GM21390 (cell line): ENCODE measurements around the gene GNG7.
"Not testable (repeated sequence)": the region's sequence is repeated elsewhere in the genome, so short reads cannot be mapped to it uniquely, and the experiment has no call there.

Experiments
- ATAC-seq: cut with Tn5 transposase; IDR thresholded peaks from one replicate; pipeline ENCODE4 v1.9.1; 2021; ENCODE audit not compliant: unreplicated experiment

The GNG7 gene

DNA sequence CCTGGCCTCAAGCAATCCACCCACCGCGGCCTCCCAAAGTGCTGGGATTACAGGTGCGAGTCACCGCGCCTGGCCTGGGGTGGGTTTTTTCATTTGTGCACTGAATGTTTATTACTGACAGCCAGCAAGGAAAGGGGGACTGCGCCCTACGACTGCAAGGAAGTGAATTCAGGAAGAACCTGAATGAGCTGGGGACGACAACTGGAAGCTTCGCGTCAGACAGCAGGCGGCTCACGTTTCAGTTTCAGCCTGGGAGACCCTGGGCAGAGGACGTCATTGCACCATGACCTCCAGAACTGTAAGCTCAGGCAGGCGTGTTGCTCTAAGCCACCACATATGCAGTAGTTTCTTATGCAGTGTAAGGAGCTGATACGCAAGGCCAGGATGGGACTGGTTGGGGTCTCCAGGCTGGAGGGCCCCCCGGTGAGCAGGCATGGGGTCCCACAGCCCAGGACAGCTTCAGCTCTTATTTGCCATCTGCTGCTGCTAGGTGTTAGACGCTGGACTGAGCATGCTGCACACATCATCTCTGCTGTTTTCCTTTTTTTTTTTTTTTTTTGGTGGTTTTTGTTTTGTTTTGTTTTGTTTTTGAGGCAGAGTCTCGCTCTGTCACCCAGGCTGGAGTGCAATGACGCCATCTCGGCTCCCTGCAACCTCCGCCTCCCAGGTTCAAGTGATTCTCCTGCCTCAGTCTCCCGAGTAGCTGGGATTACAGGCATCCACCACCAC lies 160.0 kb downstream of the GNG7 start:
- ATAC-seq = no peak

DNA sequence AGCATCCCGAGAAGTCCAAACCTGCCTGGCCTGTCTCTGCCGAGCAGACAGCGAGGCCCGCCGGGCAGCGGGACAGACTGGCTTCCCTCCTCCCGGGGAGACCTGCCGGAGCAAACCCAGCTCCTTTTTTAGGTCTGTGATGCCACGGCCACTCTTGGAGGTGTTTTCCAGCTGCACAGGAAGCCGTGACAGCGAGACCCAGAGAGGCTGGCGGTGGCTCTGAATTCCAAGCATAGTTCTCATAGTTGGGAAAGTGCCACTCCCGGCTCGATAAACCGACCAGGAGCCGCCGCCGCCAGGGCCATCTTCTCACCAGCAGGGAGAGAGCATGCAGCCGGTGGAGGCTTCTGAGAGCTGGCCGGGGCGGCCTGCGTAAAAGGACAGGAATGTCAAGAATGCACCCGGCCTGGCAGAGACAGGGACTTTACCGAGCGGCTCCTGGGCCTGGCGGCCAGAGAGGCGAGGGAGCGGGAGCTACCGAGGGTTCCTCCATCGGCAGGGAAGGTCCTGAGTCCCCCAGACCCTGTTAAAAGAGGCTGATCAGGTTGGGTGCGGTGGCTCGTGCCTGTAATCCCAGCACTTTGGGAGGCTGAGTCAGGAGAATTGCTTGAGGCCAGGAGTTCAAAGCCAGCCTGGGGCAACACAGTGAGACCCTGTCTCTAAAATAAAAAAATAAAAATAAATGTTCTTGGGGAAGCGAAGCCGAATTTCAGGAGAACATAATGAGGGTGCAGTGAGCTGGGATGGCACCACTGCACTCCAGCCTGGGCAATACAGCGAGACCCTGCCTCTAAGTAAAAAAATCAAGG lies 161.6 kb downstream of the GNG7 start:
- no peak for ATAC-seq

DNA sequence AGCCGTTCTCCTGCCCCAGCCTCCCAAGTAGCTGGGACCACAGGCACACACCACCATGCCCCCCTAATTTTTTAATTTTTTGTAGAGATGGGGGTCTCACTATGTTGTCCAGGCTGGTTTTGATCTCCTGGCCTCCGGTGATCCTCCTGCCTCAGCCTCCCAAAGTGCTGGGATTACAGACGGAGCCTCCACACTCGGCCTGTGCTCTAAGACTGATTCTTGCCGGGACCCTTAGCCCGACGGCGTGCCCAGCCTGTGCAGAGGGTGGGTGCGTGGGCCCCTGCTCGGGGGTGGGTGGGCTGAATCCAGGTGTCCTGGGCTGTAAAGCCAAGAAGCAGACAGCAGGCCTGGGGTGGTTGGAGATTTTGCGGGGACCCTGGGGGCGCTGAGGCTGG lies 162.2 kb downstream of the GNG7 start:
- no peak for ATAC-seq

DNA sequence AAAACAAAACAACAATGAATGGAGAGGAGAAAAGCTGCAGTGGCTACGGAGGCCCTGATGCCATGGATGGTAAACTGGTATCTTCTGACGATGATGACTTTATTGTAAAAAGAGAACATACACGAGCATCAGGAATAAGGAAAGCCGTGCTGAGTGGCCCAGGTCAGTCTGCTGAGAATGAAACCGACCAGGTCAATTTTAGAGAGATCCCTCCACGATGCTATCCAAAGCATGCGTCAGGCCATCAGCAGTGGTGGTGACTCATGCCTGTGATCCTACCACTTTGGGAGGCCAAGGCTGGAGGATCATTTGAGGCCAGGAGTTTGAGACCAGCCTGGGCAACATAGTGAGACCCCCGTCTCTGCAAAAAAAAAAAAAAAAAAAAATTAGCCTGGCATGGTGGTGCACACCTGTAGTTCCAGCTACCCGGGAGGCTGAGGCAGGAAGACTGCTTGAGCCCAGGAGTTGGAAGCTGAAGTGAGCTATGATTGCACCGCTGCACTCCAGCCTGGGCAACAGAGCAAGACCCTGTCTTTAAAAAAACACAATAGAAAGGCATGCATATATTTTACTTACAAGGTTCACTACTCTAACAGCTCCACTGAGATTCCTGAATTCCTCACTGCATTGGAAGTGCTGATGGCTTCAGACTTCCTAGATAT lies 164.3 kb downstream of the GNG7 start:
- ATAC-seq = no peak

DNA sequence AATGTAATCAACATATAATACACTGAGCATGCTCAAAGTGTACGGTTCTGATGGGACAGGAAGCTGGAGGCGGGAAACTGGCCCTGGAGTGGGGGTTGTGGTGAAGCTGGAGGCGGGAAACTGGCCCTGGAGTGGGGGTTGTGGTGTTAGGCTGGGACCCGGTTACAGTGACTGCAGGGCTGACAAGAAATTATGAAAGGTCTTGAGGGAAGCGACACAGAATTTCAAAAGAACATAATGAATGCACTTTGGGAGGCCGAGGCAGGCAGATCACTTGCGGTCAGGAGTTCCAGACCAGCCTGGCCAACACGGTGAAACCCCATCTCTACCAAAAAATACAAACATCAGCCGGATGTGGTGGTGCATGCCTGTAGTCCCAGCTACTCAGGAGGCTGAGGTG lies 164.9 kb downstream of the GNG7 start:
- not testable (repeated sequence) for ATAC-seq

DNA sequence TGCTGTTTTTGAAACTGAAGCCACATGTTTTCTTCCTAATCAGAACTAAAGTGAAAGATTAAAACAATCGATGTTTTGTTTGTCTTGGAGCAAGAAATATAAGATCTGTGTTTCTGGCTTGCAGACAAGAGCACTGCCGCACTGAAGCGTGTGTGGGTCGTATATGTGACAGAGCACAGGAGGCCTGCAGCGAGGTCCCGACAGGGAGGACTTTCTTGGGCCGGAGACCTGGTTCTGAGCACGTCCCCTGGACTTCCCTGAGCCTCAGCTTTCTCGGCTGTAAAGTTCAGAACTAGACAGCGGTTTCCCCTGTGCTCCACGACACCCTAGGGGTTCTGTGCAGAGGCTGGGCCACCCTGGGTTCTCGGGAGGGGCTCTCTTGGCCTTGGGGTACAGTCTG lies 166.0 kb downstream of the GNG7 start:
- no peak for ATAC-seq

DNA sequence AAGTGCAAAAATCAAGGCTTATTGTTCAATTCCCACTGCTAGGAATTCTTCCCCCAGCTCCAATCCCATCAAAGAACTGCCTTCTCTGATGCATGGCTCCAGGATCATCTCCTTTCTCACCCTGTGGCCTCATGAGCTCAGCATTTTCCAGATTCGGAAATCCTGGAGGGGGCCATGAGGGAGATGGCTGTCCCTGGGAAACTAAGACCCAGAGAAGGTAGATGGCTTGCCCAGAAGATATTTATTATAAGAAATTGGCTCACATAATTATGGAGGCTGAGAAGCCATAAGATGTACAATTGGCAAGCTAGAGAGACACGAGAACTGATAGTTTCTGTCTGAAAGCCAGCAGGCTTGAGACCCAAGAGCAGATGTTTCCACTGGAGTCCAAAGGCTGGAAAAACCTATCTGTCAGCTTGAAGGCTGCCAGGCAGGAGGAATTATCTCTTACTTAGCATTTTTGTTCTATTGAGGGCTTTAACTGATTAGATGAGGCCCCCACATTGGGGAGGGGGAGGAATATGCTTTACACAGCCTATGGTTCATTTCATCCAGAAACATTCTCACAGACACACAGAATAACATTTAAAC lies 168.0 kb downstream of the GNG7 start:
- no peak for ATAC-seq

DNA sequence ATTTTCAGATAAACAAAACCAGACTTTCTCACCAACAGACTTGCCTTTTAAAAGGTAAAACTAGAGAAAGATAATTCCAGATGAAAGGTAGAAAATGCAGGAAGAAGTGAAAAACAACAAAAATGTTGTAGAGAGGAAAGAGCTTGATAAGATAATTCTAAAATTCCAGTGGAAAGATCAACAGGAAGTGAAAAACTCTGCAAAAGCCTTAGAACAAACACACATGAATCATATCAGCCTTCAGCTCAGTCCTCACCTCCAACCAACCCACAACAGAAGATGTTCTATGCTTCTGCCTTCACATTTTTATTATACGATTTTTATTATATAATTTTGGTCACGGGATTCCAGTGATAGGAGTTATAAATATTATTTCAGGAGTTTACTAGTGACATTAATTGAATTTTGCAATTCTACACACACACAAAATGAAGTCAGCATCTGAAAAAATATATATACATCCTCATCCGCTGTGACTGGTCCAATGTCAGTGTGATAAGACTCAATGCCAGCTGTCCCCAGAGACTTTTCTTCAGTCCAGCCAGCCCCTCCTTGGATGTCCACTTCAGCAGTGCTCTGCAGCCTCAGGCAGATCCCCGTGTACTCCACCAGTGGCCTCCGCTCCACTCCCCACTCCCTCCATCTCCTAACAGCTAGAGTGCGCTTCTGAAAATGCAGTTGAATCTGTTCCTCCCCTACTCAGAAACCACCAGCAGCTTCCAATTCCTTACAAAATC lies 168.6 kb downstream of the GNG7 start:
- ATAC-seq = no peak

DNA sequence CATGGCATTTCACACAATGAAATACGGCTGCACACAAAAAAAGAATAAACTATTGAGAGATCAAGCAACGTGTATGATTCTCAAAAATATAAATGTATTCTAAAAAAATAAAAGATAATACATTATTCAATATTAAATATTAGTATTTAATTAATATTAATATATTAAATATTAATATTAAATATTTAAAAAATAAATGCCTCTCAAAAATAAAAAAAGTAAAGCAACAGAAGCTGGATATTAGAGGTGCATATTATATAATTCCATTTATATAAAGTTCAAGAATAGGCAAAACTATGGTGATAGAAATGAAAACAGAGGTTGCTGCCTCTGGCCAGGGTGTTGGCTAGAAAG lies 169.4 kb downstream of the GNG7 start:
- ATAC-seq = no peak

DNA sequence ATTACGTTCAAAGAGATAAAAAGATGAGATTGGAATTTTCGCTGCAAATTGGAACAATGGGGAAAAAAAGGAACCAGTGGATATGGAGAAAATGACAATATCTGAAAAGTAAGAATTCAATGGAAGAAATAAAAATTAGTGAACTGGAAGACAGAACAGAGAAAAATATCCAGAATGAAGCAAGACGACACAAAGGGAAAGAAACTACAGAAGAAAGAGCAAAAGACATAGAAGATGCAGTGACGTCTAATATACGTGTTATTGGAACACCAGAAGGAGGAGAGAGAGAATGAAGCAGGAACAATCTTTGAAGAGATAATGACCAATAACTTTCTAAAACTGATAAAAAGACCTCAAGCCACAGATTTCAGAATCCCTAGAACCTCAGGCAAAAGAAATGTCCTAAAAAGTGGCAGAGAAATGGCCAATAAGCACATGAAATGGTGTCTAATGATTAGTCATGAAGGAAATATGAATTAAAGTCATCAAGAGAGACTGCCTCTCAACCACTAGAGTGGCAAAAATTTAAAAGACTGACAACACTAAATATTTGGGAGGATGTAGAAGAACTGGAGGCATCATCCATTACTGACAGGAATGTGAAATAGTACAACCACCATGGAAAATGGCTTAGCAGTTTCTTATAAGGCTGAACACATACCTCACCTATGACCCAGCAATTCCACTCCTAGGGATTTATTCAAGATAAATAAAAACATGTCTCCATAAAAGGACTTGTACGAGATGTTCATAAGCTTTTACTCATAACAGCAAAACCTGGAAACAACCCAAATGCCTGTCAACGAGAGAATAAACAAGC lies 170.0 kb downstream of the GNG7 start:
- ATAC-seq = no peak

DNA sequence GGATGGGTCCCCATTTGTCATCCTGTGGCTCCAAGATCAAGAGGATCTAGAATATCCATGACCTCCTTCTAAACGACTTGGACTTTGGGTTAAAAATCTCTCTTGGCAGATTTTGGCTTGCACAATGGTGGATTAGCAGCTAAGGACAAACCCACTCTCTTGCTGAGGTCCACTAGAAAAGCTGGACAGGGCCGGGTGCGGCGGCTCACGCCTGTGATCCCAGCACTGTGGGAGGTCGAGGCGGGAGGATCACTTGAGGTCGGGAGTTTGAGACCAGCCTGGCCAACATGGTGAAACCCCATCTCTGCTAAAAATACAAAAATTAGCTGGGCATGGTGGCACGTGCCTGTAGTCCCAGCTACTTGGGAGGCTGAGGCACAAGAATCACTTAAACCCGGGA lies 172.6 kb downstream of the GNG7 start:
- ATAC-seq = not testable (repeated sequence)

DNA sequence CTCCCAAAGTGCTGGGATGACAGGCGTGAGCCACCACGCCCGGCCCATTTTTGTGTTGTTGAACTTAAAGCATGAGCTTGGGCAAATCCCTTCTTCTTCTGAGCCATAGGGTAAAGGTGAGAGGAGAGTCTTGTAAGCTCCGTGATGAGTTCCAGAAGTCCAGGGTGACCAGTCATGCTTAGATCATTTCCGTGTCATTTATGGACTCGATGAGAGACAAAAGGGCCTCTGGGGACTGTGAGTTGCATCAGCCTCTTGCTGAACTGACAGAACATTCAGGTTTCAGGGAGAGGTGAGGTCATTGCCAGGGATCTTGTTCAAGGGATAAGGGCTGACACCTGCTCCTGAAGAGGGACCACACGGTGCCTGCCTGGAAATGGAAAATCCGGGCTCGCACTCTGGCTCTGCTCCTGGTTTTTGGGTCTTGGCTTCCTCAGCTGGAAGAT lies 173.0 kb downstream of the GNG7 start:
- ATAC-seq = no peak

DNA sequence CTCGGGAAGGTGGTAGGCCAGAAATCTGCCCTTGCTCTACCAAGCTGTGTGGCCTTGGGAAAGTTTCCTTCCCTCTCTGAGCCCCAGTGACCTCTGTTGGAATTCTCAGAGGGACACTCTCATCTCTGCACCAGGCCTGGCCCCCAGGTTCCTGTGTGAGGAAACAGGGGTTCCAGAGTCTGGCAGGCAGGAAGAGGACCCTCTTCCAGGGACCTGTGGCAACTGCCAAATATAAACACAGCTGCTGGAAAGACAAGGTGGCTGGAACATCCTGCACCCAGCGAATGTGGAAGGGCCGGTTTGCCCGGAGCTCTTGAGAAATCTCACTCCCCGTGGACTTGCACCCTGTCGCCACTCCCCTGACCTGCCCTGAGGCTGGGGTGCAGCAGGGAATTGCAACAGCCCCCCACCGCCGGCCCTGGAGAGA lies 173.8 kb downstream of the GNG7 start:
- no peak for ATAC-seq

DNA sequence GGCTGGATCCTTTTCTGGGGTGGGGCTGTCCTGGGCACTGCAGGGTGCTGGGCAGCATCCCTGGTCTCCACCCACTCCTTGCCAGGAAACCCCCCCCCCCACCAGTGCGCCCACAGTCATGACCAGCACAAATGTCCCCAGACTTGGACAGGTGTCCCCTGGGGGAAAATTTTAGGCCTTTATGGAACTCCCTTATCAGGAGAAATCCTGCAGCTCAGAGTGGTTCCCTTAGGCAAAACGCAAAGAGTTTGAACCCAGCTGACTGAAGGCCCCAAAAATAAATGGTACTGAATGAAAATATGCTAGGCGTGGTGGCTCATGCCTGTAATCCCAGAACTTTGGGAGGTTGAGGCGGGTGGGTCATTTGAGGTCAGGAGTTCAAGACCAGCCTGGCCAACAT lies 174.8 kb downstream of the GNG7 start:
- ATAC-seq = no peak

DNA sequence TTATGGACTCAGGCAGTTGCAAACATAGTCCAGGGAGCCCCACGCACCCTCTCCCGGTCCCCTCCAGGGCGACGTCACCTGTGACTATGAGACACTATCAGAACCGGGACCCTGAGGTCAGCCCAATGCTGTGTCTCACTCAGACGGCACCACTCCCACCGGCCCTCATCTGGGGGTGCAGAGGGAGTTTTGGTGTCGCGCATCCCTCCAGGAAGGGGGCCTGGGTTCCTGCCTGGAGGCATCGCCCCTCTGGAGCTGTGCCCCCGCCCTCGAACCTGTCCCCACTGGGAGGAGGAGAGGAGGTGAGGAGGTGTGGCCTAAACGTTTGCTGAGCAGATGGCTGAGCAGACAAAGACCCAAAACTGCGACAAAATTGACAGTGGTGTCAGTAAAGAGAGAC lies 175.3 kb downstream of the GNG7 start:
- ATAC-seq = no peak

DNA sequence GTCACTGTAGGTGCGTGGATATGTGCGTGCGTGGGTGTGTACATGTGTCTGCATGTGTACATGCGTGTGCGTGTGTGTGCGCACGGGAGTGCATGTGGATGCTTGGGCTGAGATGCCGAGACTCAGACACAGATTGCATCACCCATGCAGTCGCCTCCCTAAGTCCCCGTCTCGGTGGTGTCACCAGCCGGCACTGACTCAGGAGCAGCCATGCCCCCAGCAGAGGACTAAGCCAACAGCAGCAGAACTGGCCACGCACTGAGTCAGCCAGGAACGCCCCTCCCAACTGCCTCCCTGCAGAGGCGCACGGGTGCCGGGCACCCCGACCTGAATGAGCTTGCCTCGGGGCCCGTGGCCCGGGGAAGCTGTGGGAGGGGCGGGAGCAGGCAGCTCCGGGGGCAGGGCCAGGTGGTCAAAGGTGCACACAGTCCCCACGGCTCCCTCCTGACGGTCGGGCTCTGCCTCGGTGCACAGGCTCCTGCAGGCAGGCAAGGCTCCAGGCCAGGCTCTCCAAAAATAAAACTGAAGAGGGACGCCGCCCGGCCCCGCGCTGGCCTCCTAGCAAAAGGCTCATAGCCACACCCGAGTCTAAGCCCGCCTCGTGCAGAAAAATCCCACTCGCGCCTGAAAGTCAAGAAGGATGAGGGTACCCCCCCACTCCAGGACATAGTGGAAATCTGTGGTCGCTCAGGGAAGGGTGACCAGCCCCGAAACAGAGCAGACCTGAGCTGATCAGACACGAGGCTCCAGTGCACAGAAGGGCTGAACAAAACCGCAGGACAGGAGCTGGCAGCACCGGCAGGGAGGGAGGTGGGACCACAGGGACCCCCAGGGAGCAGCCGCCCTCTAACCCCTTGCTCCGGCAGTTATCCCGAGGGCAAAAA lies 177.4 kb downstream of the GNG7 start:
- no peak for ATAC-seq

DNA sequence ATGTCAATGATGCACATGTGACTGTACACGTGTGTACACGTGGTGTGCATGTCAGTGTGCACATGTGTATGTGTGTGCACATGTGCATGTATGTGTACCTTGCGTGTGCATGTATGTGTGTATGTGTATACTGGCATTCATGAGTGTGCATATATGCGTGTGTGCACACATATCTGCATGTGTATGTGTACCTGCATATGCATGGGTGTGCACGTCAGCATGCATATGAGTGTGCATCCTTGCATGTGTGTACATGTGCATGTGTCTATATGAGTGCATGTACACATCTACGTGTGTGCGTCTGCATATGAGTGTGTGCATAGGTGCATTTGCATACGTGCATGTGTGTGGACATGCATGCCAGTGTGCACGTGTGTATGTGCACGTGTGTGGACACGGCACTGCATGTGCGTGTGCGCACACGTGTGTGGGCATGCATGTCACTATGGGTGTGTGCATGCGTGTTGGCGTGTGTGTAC lies 178.1 kb downstream of the GNG7 start:
- ATAC-seq = no peak

DNA sequence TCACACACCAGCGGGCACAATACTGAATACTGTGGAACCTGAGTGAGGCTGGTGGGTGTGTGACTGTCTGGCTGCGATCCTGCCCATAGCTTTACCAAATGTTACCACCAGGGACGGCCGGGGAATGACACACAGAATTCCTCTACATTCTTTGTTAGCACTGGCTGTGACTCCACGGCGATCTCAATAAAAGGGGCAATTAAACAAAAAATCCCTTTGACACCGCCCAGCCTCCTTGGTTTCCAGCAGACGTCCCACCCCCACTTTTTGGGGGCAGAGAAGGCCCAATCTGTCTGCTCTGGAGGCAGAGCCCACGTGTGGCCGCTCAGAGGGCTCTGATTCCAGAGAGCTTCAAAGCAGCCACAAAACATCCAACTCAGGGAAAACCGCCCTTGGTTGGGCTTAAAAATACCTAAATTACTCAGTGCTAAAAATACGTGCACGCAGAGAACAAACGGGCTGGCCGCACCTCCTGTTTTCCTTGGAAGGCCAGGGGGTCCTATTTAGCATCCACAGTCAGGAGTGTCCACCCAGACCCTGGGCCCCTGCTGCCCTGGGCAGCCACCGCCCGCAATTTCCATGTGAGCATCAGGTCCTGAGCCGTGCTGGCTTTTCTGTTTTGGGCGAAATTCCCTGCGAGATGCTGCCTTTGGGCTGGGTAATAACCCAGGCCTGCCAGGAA lies 178.7 kb downstream of the GNG7 start:
- no peak for ATAC-seq
